Upper lobe of left lung (tissue), 4 donors: ENCODE results near the gene ADAMTS19.

Experiments
- CTCF ChIP-seq, 6 experiments: fragments of 450-650 bp in 4 of 6; fragments of 200-600 bp in 2 of 6; sonication (generic) in 2 of 6; IDR thresholded peaks; one replicate each; pipeline ENCODE4 v1.5.1; 2016 to 2019; ENCODE audit warnings: antibody characterized with exemption in 6 of 6
- POLR2A ChIP-seq, 4 donors: fragments of 450-650 bp; IDR thresholded peaks; one replicate each; pipeline ENCODE4 v1.5.1; 2016 to 2017; ENCODE audit warnings: antibody characterized with exemption in 4 of 4, mild to moderate bottlenecking in 2 of 4
- POLR2AphosphoS5 ChIP-seq, 2 donors: sonication (generic); formaldehyde crosslinking; IDR thresholded peaks; one replicate each; pipeline ENCODE4 v1.5.1; 2017; ENCODE audit warnings: antibody characterized with exemption in 2 of 2

GRCh38 chr5:129506950-129507349 is 46.9 kb downstream of the ADAMTS19 start:
- TF ChIP-seq CTCF (IDR thresholded peaks at IDR 0.05) (no peak), POLR2A (IDR thresholded peaks at IDR 0.05) (no peak), POLR2AphosphoS5 (IDR thresholded peaks at IDR 0.05) (no peak)
